ENCODE measurements around the gene PSG1.
A peak's percentile ranks its signal among the peaks of the same experiment; 100 is the strongest.
"Not testable (repeated sequence)": the region's sequence is repeated elsewhere in the genome, so short reads cannot be mapped to it uniquely, and the experiment has no call there.

Gene PSG1

DNA sequence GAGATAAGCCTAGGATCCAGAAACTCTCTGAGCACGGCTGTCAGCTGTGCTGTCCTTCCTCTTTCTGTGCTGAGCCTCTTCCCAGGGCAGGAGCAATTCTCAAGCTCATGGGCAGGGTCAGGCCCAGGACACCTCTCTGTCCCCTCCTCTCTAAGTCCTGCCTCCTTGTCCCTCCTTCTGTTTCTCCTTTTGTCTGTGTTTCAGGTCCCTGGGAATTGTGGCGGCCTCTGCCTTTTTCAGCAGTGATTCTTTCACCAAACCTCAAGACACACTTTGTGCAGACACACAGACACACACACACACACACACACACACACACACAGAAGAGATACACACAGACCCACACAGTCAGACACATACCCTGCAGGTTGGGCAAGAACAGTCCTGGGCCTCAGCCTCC, at the start of gene PSG1:
PSG1 (minus strand) TSS at position 101 of the 400 bp plus-strand sequence. CDS start 132 bp downstream, outside the sequence.
- no peak for DNase-seq

DNA sequence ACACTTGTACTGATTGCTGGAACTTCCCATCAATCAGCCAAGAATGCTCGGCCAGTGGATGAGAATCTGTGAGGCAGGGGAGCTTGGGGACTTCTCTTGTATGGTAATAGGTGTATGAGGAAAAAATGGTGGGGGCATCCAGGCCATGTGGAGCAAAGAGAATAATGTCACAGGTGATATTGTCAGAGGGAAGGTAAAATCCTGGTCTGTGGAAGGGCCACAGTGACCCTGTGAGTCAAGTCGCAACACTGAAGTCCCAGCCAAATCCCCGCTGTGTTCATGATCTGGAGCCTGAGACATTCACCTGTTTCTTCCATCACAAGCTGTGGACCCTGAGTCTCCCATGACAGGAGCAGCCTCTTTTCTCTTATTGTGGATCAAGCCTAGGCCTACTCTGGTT, 49.4 kb upstream of the PSG1 start:
- DNase-seq = no peak

DNA sequence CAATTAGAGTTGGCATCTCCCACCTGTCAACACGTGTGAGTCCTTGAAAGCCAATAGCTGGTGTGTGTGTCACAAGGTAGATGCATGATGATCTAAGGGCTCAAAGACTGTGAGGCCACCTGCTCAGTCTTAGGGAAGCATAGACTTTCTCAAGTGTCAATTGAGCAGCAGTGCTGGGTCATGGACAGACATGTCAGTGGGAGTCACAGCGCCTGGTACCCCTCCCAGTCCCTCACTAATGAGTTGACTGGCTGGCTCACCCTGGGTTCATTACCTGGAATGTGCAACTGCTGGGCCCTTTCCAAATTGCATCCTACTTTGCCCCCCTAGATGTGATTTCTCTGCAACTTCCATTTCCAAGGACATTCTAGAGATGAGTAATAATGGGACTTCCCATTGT, 47.3 kb upstream of the PSG1 start:
- DNase-seq = no peak

DNA sequence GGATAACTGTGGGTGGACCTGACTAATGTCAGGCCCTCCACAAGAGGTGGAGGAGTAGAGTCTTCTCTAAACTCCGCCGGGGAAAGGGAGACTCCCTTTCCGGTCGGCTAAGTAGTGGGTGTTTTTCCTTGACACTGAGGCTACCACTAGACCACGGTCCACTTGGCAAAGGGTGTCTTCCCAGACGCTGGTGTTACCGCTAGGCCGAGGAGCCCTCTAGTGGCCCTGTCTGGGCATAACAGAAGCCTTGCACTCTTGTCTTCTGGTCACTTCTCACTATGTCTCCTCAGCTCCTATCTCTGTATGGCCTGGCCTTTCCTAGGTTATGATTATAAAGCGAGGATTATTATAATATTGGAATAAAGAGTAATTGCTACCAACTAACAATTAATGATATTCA, 43.6 kb upstream of the PSG1 start:
- DNase-seq = not testable (repeated sequence)

DNA sequence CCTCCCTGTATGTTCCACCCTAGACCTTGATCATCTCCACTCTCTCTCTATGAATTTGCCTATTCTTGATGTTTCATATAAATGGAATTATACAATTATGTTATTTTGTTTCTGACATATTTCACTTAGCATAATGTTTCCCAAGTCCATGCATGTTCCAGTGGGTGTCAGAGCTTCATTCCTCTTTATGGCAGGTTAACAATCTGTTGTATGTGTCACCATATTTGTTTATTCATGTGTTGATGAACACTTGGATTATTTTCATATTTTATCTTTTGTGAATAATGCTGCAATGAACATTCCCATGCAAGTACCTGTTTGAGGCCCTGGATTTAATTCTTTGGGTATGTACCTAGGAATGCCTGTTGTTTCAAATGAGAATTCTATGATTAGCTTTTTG, 41.5 kb upstream of the PSG1 start:
- DNase-seq = not testable (repeated sequence)

DNA sequence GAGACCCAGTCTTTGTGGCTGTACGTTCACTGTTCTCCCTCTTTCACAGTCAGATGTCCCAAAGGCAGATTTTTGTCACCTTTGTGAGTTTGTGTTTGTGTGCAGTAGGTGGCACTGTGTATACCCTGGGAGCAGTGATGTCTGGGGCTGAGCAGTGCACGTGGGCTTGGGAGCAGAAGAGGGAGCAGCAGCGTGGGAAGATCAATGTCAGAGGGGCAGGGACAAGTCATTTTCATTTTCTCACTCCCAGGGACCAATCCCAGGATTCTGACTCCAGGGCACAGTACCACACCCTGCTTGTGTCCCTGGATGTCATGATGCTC, 40.2 kb upstream of the PSG1 start:
- no peak for DNase-seq

DNA sequence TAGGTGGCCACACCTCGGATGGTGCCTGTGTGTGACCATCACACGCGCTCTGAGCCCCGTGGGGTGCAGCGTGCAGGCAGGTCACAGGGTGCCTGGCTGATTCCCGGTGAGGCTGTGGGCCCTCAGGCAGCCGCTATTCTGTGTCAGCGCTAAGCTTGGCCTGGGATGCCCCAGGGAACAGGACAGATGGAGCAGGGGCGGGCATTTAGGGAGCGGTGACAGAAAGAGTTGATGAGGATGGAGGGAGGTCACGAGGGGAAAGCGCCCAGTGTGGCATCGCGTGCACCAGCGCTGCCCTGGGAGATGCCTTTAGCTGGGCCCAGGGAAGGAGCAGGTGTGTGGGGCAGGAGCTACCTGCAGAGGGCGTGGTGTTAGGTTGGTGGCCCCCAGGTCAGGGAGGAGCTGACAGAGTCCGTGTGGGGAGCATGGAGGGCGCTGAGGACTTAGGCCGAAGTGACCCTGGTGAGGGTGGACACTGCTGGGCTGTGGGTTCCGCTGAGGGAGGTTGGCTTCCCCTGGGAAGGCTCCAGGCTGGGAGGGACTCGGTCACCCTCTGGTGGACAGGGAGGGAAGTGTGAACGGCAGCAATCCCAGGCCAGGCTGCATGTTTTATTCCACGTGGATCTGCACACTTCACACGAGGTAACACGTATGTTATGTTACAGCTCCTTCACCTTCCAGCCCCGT, 39.7 kb upstream of the PSG1 start:
- DNase-seq = not testable (repeated sequence)

DNA sequence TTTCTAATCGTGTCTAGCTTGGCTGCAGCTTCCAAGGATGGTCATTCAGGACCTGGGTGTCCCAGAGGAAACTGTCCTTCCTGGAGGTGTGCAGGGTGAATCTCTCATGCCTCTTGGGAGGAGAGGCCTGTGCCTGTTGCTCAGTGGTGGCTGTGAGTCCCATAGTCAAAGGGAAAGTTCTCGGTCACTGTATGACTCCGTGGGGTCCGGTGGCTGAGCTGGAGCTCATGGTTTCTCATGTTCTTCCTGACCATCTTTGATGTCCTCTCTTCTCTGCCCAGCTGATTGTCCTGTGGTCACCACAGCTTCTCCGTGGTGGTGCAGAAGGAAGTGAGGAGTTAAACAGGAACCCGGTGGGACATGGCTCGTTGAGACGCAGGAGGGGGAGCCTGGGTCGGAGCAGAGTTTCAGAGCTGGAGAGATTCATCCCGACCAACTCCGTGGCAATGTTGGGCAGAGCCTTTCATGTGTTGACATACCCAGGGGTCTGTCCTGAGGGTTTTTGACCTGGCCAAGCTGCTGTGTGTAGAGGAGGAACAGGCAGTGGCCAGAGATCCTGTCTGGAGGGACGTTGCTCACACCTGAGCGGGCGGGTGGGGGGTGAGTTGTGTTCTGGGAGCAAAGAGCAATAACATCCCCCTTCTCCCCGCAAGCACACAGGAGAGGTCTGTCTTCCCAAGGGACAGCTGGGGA, 39.0 kb upstream of the PSG1 start:
- not testable (repeated sequence) for DNase-seq

DNA sequence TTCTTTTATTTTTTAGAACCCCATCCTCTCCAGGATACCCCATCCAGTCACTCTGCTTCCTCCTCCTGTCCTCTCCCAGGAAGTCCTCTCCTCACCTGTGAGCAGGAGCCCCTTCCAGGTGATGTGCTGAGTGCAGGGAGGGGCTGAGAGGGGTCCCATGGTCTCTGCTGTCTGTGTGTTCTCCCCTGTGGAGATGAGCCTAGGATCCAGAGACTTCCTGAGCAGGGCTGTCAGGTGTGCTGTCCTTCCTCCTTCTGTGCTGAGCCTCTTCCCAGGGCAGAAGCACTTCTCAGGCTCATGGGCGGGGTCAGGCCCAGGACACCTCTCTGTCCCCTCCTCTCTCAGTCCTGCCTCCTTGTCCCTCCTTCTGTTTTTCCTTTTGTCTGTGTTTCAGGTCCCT, 38.1 kb upstream of the PSG1 start, which contains the start of gene PSG6:
PSG6 (minus strand) TSS at position 261 of the 400 bp plus-strand sequence; CDS start at position 159, 102 bp downstream.
- not testable (repeated sequence) for DNase-seq

DNA sequence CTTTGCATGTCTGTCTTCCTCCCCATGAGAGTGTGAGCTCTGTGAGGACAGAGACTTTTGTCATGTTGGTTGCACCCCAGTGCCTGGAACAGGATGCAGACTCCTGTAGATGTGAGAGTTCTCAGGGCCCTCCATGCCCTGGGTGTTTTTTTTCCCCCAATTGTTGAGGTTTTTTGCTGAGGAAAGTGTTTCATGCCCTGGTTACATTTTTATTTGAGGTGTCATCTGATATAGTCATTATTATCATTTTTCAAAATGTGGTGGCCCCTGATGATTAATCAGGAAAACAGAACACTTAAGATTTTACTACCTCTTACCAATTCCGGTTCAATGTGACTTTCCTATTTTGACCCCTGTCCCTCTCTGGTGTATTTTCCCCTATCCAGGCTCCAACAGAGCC, 37.4 kb upstream of the PSG1 start:
- DNase-seq = not testable (repeated sequence)

DNA sequence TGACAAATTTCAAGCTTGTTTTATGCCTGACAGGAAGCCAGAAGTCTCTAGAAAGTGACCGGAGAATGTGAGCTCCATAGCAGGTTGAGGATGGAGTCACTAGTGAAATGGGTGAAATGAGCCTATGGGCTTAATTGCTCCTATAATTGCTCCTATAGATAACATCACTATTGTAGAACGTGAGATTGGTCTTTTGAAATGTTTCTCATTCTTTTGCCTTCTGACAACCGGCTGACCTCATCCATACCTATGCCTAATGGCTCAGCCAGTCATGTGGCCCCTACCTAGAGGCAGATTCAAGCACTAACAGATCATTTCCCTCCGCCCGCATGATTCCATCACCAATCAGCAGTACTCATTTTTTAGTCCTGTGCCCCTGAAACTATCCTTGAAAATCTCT, 34.0 kb upstream of the PSG1 start:
- not testable (repeated sequence) for DNase-seq

DNA sequence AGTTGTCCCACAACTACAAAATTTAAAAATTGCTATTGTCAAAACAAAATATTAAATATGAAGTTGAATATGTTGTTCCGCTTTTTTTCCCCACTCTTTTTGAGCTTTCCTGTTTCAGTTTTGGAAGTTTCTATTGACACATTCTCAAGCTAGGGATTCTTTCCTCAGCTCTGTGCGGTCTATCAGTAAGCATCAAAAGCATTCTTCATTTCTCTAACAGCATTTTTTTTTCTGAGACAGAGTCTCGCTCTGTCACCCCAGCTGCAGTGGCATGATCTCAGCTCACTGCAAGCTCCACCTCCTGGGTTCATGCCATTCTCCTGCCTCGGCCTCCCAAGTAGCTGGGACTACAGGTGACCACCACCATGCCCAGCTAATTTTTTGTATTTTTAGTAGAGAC, 33.4 kb upstream of the PSG1 start:
- DNase-seq = not testable (repeated sequence)

DNA sequence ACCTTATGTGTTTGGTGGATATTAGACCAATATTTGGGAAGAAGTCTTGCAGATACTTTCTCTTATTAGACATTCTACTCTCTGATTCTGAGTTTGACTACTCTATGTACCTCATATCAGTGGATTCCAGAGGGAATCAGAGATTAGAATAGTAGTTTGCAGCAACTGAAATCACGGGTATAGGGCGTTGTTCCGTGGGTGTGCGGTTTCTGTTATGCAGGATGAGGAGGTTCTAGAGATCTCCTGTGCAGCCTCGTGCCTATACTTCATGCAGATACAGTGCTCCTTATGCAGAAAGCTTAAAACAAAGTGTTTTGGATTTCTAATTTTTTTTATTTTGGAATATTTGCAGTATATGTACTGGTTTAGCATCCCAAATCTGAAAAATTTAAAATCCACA, 32.2 kb upstream of the PSG1 start:
- not testable (repeated sequence) for DNase-seq

DNA sequence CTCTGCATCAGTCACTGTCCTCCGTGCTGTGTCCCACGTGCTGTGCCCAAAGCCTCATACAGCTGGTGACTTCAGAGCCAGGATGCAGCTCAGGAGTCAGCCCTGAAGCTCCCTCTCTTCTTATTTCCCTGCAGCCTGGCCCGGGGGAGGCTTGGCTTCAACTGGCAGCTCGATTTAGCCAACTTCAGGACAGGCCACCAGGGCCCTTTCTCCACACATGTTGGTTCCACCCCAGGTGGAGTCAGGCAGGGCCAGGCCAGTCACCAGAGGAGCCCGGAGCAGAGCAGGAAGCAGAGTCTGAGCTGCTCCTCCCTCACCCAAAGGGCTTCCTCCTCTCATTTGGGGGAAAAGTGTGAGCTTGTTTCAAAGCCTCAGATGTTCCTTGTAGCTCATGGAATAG, 26.6 kb upstream of the PSG1 start:
- not testable (repeated sequence) for DNase-seq

DNA sequence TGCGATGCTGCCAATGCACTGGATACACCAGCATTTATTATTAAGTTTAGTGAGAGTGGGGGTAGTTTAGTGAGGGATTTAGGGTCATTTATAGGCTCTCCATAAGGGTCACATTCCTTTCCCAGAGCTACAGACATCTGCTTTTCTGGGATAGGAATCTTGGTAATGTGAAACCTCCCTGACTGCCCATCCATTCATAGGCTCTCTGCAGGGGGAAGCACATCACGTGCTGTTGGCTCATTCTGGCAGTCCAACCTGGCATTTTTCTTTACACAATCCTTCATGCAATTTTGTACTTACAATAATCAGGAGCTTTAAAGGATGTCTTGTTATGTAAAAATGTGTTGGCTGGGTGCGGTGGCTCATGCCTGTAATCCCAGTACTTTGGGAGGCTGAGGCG, 21.0 kb upstream of the PSG1 start:
- DNase-seq = not testable (repeated sequence)

DNA sequence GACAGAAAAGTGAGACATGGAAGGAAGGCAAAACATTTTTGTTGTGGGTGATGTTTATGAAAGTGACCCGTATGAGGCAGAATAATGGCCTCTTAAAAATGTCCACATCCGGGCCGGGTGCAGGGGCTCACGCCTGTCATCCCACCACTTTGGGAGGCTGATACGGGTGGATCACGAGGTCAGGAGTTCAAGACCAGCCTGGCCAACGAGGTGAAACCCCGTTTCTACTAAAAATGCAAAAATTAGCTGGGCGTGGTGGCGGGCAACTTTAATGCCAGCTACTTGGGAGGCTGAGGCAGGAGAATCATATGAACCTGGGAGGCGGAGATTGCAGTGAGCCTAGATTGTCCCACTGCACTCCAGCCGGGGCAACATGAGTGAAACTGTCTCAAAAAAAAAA, 20.2 kb upstream of the PSG1 start:
- DNase-seq = not testable (repeated sequence)

DNA sequence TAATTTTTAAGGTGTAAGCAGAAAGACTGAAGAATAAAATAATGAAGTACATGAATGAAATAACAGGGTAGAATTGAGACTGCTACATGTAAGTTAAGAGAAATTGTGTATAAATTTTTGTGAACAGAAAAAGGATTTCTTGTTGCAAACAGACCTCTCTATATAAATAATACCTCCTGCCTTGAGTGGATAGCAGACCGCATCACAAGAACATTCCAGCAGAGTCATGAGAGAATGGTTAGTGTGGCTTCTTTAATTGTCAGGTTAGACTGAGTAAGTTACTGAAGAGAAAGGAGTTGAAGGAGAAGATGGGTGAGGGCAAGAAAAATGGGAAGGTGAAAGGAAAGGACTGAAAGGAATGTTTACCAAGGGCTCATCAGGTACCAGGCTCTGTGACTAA, 19.6 kb upstream of the PSG1 start:
- not testable (repeated sequence) for DNase-seq

DNA sequence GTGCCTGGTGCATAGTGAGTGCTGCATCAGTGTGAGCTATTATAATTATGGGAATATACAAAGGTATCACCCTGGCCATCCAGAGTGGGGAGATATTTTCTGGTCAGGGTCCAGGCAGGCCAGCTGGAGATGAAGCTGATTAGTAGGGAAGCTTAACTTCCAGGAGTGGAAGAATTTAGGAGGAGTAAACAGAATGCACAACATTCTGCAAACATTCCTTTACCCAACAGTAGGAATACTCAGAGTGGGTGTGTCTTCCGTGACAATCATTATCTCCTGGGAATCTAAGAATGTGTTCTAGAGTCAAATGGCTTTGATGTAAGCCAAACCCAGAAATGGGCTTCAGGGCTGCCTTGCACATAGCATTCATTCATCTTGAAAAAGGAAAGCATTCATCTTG, 19.1 kb upstream of the PSG1 start:
- DNase-seq = not testable (repeated sequence)

DNA sequence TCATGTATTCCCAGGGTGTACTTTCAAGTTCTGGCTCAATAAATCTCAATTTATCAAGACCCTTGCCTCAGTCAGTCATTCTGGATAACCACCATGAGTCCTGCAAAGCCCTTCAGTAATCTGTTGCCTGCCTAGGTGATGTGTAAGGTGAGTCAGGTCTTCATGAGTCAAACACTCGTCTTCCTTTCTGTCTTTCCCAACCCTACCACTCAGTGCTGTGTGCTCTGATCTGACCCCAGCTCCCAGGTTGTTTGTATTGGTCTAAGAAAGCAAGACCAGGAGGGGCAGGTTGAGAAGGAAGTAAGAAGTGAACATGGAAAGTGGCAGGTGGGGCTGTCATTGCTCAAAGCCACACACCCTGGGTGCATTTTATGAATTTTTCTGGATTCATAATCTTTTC, 18.2 kb upstream of the PSG1 start:
- not testable (repeated sequence) for DNase-seq

DNA sequence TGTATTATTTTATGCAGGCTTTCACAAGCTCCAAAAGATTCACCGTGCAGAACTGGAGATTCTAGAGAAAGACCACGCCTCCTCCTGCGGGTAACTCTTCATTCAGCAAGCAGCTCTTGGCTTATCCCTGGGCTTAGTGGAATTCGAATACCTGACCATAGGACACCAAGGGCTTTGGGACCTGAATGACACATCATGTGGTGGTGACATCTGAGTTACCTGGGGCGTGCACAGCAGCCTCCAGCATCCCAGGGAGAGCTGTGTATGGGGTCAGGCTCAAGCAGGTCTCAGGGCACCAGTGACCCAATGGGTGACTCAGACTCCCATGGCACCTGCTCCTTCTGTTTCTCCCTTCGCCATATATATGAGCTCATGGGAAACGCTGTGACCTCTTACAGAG, 10.9 kb upstream of the PSG1 start:
- not testable (repeated sequence) for DNase-seq

DNA sequence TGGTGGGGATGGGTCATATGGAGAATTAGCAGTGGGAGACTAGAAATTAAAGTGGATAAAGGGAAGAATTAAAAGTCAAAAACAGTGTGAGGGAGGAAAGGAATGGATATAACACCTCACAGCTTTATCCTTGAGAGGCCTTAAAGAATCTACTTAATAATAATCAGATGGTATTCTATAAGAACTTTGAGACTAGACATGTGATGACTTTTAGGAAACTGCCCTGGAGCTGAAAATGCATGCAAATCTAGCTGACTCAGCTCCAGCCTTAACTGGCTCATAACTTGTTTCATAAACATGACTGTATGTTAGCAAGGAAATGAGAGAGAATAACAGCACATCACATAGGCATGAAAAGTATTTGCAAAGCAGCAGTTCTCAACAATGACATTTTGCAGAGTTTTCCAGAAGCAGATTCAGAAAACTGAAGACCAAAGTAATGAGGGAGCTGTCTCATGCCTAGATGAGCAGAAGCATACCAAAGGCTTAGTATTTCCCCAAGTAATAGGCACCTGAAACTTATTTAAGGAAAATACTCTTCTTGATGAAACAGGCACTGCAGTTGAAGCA, 8.4 kb upstream of the PSG1 start:
- not testable (repeated sequence) for DNase-seq

DNA sequence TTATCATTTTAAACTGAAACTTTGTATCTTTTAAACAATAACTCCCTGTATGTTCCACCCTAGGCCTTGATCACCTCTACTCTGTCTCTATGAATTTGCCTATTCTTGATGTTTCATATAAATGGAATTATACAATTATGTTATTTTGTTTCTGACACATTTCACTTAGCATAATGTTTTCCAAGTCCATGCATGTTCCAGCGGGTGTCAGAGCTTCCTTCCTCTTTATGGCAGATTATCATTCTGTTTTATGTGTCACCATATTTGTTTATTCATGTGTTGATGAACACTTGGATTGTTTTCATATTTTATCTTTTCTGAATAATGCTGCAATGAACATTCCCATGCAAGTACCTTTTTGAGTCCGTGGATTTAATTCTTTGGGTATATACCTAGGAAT, 3.2 kb upstream of the PSG1 start:
- not testable (repeated sequence) for DNase-seq

DNA sequence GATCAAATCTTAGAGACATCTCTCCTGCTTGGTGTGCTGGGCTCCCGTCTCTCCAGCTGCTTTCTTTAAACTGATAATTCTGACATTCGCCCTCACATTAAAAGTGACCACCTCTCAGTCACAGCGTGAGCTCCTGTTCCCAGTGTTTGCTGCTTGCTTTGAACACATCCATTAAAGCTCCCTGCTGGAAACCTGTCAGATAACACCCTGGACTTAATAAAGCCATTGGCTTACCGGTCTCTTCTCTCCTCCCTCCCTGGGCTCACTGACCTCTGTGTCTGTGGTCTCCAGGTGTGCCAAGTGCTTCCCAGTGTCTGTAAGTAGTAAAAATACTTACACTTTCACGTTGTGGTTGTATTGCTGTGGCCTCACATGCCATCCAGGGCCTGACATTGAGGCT, 2.5 kb upstream of the PSG1 start:
- DNase-seq = not testable (repeated sequence)

DNA sequence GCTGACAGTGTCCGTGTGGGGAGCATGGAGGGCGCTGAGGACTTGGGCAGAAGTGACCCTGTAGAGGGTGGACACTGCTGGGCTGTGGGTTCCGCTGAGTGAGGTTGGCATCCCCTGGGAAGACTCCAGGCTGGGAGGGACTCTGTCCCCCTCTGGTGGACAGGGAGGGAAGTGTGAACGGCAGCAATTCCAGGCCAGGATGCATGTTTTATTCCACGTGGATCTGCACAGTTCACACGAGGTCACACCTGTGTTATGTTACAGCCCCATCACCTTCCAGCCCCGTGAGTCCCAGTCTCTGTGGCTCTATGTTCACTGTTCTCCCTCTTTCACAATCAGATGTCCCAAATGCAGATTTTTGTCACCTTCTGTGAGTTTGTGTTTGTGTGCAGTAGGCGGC, 1.8 kb upstream of the PSG1 start:
- DNase-seq = peak; percentile 11
